HG03039 (cell line): ENCODE results near the gene RPS6KL1.

Experiments
- ATAC-seq: cut with Tn5 transposase; IDR thresholded peaks from one replicate; pipeline ENCODE4 v1.9.1; 2021; ENCODE audit warnings: mild to moderate bottlenecking, moderate library complexity; ENCODE audit not compliant: unreplicated experiment

Gene RPS6KL1

DNA sequence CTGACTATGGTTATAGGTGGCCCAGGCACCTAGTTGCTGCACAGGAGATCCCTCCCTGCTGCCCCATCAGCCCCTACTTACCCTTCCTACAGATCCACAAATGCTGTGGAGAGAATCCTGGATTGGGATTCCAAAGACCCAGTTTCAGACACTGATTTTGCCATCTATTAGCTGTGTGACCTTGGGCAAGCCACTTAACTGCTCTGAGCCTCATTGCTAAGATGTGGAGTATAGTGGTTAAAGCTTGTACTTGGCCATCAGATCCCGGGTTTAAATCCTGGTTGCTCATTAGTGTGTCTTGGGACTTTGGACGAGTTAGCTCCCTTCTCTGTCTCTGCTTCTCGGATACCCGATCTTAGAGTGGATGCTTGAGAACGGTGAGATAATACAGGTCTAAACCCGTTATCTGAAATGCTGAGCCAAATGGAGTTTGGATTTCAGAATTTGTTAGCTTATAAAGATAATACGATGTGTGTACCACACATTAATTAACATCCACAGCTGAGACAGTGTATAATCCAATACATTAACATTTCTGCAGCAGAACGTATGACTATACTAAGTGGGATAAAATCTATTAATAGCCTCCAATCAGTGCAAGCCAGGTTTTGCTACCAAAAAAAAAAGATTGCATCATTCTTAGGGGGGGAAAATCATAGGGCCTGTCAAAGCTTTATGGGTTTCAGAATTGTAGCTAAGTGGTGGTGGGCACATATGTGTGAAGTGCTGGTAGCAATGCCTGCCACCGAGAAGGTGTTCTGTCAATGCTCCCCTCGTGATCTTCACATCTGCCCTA is 63.1 kb downstream of the RPS6KL1 start:
- no peak for ATAC-seq

DNA sequence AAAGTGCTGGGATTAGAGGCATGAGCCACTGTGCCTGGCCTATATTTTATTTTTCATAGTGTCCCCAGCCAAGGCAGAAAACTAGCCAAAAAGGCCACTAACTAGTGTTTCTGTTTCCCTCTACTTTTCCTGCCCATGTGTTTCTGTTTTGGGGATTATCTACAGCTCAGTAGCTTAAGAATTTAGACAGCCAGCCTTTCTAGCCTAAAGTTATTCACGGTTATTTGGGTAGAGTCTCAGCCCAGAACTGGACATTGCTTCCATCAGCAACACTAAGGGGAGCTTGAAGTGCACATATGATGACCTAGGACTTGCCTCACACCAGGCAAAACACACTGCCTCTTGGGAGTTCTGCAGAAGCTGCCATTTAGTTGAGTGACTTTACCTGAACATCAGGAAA is 65.0 kb downstream of the RPS6KL1 start:
- no peak for ATAC-seq

DNA sequence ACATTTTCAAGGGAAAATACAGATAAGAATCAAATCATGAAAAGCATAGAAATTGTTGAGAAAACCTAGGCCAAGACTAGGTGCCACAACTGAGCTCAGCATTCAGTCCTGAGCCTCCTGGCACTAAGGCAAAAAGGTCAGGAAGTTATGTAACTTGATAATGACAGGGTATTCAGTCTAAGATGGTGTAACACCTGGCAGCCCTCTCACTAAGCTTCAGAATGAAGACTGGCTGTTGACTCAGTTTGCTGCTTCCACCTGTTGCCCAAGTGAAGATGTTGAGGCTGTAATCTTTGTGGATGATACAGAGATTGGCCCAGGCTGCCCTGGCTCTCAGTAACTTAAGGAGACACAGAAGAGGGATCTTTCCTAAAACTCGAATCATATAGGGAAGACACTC is 66.7 kb downstream of the RPS6KL1 start:
- ATAC-seq, result no peak

DNA sequence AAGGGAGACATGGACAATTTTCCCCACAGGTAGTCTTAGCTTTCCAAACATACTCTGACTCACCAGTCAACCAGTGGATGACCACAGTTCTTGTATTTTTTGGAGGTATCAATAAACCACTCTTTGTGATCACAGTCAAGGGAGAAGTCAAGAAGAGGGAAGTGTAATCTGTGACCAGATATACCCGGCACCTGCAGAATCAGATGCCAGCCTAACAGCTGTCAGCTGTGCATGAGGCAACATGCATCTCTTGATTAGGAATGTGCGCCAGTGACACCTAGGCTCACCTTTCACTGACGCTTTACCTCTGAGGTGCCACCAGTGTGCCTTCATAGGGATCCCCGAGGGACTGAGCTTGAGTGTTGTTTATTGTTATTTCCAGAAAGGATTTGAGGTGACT is 67.1 kb downstream of the RPS6KL1 start:
- no peak for ATAC-seq

DNA sequence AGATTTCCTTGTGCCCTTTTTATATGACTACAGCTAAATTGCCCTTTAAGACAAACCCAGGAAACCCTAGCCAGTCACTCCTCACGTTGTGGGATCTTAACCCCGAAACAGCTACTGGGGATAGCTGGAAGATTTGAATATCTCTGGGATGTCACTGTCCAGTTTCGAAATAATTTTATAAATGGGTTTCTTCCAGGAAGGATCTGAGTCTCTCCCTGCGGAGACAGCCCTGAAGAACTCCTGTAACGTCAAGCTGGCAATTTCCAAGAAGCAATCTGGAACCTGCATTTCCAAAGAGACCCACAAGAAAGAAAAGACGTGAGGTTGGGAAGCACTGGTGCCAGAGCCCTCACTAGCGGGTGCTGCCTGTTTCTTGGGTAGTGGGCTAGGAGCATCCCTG is 68.0 kb downstream of the RPS6KL1 start:
- ATAC-seq, result no peak
